Anterior cingulate cortex (tissue), 58 donors: ENCODE measurements around the gene SLCO2A1.

ENCODE experiments used
- DNase-seq, 58 donors: peaks; one replicate each; lab custom pipeline; 2025; lab: John Stamatoyannopoulos, UW

Gene SLCO2A1

DNA sequence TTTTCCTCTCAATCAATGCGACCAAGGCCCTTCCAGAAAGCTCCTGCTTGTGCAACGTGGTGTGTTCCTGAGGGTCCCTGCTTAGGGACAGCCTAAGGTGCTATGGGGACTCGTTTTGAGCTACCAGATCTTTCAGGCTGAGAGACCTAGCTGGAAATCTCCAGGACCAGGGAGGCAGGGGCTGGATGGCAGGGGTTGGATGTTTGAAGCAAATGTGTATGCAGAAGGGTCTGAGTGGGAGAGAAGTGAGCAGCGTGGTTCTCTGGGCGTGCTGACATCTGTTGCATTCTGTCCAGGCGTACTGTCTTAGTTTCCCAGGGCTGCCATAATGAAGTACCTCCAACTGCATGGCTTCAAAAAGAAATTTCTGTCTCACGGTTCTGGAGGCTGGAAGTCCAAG lies 31.7 kb upstream of the SLCO2A1 start:
- DNase-seq: no peak

DNA sequence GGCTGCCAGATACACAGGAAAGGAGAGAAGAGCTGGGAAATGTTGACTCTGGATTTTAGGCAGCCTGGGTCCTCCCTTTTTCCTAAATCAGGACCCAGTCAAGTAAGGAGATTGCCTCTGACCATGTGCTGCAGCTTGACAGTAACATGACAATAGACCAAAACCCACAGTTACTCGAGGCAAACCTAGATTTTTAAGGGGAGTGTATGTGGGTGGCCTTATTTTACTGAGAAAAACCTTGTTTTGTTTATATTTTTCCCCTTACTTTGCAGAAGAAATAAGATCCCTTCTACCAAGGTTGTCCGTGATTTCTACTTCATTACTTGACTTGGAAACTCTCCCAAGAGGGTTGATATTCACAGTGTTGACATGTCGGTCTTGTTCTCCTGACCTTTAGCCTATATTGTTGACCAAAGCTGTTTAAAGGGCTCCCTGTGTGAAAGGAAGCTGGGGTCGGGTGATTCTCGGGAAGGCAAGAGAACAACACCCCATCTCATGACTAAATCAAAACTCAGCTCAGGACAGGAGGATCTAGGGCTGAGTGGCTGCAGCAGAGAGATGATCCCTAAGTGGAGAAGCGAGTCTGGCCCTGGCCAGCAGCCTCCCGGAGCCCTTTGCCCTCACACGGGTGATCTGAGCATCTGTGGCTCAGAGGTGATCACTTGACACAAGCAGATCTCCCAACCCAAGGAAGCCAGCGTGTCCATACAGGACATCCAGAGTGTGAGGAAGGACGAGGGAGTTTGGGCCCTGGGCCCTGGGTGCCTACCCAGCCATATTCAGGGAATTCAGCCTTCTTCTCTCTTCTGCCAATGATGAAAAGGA lies 31.0 kb upstream of the SLCO2A1 start:
- DNase-seq: no peak

DNA sequence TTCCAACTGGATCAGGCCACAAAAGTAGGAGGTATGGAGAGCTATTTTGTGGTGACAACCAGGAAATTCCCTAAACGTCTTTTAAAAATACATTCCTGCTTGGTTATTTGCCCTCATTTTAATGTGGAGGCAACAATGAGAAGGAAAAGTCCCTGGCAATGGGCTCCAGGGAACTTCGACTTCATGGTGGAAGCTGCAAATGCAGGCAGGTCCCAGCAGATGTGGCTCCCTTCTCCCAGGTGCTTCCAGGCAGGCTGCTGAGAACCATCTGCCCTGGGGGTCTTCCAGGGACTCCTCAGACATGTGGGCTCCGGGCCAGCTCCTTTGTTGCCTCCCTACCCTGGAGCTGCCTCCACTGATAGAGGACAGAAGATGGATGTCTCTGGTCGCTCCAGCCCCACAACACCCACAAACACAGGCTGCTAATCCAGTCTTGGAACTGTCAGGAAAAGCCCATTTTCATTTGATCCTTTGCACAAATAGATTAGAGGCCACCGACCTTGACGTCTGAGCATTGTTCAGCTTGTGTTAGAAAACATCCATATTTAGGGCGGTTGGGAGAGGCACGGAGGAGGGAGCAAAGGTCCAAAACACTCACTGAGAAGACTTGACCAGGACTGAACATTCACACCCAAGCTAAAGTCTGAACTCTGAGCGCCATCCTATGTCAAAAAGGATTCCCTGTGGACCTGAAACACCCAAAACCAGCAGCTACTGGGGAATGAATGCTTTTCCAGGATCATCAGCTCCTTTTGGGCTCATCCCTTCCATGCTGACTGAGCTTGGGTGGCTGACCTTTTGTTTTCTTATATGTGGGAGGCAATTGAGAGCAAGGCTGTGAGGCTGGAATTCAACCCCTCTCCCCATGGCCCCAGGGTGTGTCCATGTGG lies 30.2 kb upstream of the SLCO2A1 start:
- DNase-seq: no peak

DNA sequence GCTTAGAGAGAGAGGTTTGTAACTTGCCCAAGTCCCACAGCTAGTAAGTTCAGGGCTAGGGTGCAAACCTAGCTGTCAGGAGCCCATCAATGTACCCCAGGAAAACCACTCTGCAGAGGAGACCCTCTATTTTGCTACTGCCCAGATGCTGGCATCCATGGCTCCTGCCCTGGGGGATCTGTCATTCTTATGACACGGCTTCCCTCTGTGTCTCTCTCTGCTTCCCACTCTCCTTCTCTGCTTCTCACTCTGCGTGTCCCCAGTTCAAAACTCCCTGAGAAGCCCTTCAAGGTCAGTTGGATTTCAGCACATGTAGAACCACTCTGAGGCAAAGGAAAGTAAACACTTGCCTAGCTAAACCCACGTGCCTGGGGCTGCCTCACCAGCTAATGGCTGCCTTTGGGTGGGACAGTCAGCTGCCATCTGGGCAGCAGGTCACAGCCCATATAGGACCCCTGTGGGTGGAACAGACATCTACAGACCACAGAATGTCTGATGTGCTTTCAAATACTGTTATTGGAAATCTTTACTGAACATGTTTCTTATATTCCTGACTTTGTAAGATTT lies 29.4 kb upstream of the SLCO2A1 start:
- no peak for DNase-seq

DNA sequence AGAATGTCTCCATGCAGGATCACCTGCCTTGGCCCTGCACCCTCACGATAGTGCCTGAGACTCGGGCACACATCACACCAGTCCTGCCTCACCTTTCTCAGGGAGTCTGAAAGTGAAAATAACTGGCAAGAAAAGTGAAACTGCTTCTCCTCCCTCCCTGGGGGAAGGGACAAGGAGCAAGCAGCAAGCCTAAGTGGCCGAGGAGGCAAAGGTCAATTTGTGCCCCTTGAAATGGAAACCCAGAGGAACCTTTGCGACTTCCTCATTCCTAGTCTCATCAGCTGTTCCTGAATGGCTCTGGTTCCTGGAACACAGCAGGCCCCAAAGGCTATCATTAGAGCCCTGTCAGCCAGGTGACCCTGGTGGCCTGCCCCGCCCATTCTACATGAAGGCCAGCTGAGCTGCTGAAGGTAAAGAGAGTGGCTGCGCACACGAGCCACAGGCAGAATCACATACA lies 28.0 kb upstream of the SLCO2A1 start:
- no peak for DNase-seq

DNA sequence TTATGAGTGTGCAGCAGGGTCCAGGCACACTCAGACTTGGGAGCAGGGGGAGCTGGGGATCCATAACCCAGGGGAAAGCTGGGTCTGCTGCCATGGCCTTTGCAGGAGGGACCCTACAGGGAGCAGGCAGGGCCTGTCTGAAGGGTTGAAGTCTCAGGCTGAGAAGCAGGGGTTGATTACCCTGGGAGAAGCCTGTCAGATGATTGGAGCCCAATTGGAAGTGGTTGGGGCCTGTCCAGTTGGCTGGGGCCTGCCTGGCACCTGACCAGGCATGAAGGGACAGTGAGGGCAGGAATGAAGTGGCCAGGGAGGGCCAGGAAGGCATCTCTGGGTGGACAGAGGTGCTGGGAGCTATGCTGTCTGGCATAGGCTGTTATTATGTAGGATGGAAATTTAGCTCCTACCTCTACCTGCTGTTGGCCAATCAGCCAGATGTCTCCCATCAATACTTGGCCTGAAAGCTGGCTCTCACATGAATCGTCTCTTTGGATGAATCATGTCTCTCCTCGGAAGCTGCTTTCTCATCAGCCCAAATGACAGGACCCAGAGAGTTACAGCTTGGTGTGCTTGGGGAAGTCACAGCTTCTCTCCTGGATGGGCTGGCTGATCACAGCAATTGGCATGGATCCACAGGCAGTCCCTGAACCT lies 27.4 kb upstream of the SLCO2A1 start:
- DNase-seq: no peak

DNA sequence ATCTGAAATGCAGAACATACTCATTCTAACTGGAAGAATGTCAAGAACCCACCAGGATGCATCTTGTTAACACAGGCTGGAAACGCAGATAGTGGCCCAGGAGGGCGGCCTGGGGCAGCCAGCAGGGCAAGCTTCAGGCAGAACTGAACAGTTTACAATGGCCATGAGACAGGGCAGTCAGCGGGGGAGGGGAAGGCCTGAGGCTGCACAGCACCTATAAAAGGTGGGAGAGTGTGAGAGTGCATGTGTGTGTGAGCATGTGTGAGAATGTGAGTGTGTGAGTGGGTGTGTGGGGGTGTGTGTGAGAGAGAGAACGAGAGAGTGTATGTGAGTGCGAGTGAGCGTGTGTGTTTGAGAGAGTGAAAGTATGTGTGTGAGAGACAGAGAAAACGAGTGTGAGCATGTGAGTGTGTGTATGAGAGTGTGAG lies 26.8 kb upstream of the SLCO2A1 start:
- DNase-seq: no peak

DNA sequence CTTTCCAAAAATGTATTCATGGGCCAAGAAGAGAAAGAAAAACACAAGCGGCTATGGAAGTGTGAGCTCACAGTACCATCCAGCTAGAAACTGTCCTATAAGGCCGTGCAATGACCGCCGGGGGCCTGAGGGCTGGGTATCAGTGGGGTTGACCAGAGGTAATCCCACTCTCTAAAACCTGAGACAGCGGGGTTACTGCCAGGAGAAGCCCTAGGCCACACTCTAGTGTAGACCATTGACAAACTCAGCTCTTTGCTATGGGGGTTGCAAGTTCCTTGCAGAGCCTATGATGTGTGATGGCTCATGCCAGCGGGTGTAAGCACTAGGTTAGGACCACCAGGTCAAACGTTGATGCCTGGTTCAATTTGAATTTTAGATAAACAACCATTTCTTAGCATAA lies 25.9 kb upstream of the SLCO2A1 start:
- no peak for DNase-seq

DNA sequence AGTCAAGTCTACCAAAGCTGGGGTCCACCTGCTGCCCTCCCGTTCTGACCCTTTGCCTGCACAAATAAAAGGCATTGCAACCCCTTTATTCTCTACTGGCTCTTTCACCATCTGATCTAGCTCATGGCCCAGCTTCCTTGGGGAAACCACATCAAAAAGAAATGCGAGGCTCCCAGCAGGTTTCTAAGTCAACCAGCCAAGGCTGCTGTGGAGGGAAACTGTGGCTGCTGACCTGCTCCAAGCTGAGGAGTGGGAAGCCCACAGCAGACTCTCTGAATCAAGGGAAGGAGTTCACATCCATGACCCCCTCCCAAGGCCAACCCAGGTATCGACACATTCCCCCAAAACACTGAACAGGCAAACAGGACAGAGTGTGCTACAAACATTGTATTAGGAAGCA lies 25.2 kb upstream of the SLCO2A1 start:
- no peak for DNase-seq

DNA sequence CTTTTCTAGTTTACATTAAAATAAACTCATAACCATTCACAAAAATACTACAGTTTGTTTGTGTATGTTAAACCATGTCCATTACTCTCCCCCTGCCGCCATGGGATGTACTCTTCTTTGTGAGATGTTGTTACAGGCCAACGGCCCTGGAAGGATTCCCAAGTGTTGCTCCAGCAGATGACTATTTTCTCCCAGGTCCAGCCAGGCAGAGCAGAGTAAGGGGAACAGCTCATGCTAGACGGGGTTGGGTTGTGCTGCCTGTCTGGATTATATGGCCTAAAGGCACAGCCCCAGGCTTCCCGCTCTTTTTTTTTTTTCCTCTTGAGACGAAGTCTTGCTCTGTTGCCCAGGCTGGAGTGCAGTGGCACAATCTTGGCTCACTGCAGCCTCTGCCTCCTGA lies 24.5 kb upstream of the SLCO2A1 start:
- no peak for DNase-seq

DNA sequence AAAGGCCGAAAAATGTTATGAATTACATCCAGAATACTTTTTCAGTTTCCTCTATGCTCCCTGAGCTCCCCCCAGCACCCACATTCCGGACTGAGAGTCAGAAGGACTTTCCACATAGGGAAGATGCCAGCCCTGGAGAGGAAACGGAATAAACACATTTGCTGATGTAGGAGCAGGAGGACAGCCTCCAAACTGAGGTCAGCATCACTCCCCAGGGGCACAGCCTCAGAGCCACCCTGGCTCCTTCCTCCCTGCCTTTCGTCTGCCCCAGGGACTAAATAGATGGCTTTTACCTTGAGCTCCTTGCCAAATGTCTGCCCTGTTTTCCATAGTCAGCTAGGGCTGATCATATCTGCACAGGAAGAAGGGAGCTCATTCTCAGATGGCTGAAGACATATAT lies 22.6 kb upstream of the SLCO2A1 start:
- DNase-seq: no peak

DNA sequence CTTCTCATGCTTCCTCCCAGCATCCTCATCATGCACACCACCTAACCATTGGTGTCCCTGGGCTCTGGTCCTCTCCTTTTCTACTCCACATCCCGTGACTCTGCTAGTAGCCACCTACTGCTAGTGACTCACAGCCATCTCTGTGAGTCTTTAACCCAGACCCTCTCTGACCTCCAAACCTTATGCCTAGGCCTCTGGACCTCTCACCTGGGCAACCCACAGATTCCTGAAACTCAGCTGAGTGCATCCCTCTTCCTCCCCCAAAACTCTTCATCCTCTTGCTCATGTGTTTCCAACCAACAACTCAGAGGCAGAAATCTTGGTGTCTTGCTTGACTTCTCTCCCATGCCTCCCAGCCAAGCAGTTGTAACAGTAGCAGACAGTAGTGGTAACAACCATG lies 20.0 kb upstream of the SLCO2A1 start:
- DNase-seq: no peak

DNA sequence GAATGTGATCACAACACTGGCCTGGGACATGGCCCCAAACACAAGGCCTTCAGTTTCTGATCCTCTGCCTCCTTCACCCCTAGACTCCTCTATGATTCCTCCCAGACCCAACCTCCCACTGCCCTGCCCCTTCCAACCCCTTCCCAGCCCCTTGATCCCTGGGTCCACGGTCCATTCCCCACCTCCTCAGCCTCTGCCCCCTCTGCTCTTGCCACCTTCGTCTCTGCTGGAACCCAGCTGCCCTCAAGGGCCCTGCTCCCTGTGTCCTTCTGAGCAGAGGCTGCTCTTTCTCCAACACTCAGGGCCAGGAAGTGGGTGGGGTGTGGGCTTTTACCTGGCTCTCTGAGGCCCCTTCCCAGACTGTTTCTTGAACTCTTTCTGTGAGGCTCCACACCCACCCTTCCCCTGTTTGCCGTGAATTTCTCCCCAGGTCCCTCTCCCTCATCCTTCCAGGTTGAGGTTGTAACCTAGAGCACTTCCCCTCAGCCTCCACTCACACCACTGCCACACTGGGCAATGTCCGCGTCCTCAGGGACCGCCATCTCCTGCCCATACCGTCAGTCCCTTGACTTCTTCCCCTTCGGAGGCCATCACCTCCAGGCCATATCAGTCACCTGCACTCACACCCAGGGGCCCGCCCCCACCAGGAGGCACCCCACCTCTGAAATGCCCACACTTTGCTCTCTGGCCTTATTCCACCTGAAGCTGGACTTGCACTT lies 18.7 kb upstream of the SLCO2A1 start:
- no peak for DNase-seq

DNA sequence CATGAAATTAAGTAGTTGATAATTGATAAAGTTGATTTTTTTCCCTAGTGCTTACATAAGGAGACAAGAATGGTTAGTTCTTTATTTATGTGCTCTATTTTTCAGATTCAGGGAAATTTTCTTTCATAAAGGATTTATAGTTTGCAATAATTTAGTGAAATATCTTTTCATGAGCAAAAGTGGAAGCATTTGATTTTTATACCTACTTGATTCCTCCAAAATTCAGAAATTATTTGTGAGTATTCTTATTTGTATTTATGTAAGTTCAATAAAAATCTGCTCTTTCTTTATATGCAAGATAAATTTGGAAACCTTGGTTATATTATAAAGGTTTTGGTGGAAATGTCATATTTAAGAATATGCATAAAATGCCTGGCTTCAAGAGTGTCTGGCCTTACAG lies 14.7 kb upstream of the SLCO2A1 start:
- no peak for DNase-seq

DNA sequence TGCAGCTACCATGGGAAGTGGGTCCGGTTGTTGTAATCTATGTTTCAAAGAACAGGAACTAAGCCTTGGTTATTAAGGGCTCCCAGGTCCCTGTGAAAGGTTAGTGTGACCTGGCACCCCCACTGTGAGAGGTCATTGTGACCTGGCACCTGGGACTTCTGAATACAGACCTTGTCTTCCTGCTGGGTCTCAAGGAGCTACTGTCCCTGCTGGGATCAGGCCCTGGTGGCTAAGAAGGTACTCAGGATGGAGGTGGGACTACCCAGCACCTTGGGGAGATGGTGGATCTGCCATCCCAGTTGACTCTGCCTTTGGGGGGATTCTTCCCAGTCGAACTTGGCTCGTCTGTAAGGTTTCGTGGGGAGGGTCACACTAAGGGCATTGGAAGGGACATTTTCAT lies 10.3 kb upstream of the SLCO2A1 start:
- DNase-seq: no peak

DNA sequence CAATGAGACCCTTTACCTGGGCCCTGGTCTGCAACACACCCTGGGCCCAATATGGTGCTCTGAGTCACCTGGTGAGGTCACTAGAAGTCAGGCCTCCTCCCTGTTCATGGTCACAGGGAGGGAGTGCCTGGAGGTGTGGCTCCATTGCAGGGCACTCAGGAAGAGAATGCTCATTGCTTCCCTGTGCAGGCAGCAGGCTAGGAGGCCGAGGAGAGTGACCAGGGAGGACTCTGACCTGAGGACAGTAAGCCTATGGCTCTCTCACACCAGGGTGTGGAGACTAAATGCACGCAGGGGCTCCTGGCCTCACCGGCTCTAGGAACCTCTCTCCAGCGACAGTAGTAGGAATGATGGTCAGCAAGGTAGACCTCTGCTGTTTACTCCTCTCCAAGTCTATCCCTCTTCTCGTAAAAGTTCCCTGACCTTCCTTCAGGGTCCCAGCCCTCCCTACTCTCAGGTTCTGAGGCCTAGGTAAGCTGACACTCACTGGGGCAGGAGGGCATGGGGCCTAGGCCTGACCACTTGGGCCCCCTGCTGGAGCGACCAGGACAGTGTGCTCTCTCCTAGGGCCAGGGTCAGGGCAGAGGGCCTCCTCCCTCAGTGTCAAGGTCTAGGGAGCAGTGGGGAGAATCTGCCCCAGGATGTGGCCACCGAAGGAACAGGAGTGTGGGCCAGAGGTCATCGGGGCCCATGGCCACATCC lies 9.6 kb upstream of the SLCO2A1 start:
- no peak for DNase-seq

DNA sequence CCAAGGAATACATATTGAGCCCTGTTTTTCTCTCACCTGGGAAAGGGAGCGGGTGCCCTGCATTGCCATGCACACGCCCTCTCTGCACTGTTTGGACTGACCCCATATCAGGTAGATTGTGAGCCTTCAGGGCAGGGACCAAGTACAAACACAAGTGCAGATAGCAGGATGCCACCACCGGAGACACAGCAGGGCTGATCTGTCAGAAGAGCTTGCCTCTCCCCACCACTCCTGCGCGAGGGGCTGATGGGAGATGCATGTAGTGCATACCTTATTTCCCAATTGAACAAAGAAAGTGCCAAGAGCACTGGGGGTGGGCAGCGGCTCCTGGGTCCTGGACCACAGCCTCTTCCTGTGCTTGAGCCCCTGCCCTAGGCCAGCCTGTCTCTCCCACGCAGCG lies 9.0 kb upstream of the SLCO2A1 start:
- no peak for DNase-seq

DNA sequence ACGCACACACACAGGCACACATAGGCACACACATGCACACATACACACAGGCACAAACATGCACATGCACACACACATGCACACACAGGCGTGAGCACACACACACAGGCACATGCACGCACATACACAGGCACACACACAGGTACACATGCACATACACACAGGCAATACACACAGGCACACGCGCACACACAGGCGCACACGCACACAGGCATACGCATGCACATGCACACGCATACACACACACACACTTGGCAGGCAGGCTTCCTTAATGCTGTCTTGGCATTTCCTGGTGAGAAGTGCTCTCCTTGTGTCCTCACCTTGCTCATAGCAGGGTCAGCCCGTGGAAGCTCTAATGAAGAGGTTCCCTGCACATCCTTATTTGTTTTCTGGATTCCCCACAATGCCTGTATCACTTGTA lies 8.4 kb upstream of the SLCO2A1 start:
- DNase-seq: no peak

DNA sequence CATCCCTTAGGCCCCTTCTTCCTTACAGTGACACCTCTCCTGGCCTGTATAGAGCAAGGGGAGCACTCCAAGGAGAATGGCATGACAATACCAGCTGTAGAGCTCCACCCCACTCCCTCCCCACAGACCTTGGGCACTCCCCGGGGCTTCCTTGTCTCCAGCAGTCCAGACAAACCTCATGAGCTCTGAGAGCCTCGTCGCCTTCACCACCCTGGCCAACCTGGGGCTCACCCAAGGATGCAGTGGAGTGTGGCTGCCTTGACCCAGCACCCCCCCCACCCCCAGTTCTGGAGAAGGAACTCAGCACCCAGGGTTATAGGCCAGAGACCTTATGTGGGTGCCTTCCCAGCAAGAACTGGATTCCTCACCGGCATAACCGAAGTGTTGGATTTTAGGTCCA lies 7.4 kb upstream of the SLCO2A1 start:
- DNase-seq: no peak

DNA sequence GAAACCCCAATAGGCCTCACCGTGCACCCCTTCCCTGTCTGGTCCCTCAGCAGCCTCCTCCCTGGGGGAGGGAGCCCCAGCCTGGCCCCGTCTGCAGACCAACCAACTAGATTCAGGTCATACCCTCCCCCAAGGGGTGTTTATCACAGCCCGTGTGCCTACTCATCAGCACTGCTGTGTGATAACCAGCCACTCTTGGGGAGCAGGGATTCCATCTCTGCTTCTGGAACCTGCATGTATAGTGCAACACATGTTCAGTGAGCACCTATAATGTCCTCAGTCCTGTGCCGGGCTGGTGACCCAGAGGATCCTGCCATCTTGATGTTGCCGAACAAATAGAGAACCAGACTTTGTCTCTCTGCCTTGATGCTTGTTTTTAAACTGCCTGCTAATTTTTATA lies 6.6 kb upstream of the SLCO2A1 start:
- DNase-seq: no peak
